K562 (cell line): ENCODE results near the gene ANK3. TPM values are rescaled to one million over a fixed set of nuclear protein-coding genes. Genes with fewer than 3 reads are reported as not detected.

Experiments used
- ATF4 ChIP-seq: fragments of 450-650 bp; formaldehyde crosslinking; IDR thresholded peaks from 2 replicates; pipeline ENCODE4 v1.4.0; 2022; ENCODE audit warnings: mild to moderate bottlenecking, moderate library complexity
- CC2D1A ChIP-seq: fragments of 450-650 bp; IDR thresholded peaks from 2 replicates; pipeline ENCODE4 v1.6.1; 2017; ENCODE audit warnings: mild to moderate bottlenecking
- CHD1 ChIP-seq: fragments of 200-600 bp; sonication (generic); IDR thresholded peaks from one replicate; pipeline ENCODE4 v1.6.1; 2012; ENCODE audit warnings: mild to moderate bottlenecking, moderate library complexity, low read length, inconsistent platforms
- DMBX1 ChIP-seq: fragments of 250-450 bp; sonication (Bioruptor Pico); IDR thresholded peaks from 2 replicates; pipeline ENCODE4 v1.8.0; 2022; ENCODE audit warnings: inconsistent platforms, mild to moderate bottlenecking, moderate library complexity, borderline replicate concordance
- EGR1 ChIP-seq: fragments of 450-650 bp; conservative IDR thresholded peaks from 2 replicates; pipeline ENCODE4 v1.6.1; 2017; ENCODE audit warnings: mild to moderate bottlenecking
- FIP1L1 ChIP-seq: fragments of 200-400 bp; formaldehyde crosslinking; IDR thresholded peaks from 2 replicates; pipeline ENCODE4 v1.6.1; 2018; ENCODE audit warnings: mild to moderate bottlenecking, low read depth, low read length; ENCODE audit not compliant: poor library complexity, severe bottlenecking
- GATA2 ChIP-seq: sonication (generic); formaldehyde crosslinking; IDR thresholded peaks from 2 replicates; pipeline ENCODE4 v1.4.0; 2020; ENCODE audit warnings: mild to moderate bottlenecking, missing genetic modification reagents
- HSF4 ChIP-seq: fragments of 250-450 bp; sonication (Bioruptor Pico); IDR thresholded peaks from 2 replicates; pipeline ENCODE4 v2.1.2; 2022; ENCODE audit warnings: mild to moderate bottlenecking, moderate library complexity, borderline replicate concordance
- MCM3 ChIP-seq: fragments of 450-650 bp; IDR thresholded peaks from 2 replicates; pipeline ENCODE4 v1.6.1; 2016
- MED1 ChIP-seq: sonication (generic); formaldehyde crosslinking; IDR thresholded peaks from 2 replicates; pipeline ENCODE4 v1.8.1; 2023; ENCODE audit warnings: missing genetic modification reagents, borderline replicate concordance
- MEF2D ChIP-seq: conservative IDR thresholded peaks from 2 replicates; pipeline ENCODE4 v1.6.1; 2016; ENCODE audit warnings: low read depth, missing genetic modification characterization, missing compliant biosample characterization
- NR1H2 ChIP-seq: sonication (generic); formaldehyde crosslinking; IDR thresholded peaks from 2 replicates; pipeline ENCODE4 v1.4.0; 2020; ENCODE audit warnings: mild to moderate bottlenecking, missing genetic modification reagents
- NUFIP1 ChIP-seq: fragments of 450-650 bp; IDR thresholded peaks from 2 replicates; pipeline ENCODE4 v1.6.1; 2018; ENCODE audit not compliant: partially characterized antibody
- PHF21A ChIP-seq: fragments of 450-650 bp; IDR thresholded peaks from 2 replicates; pipeline ENCODE4 v1.6.1; 2017; ENCODE audit warnings: low read depth, borderline replicate concordance
- POLR2H ChIP-seq: IDR thresholded peaks from 2 replicates; pipeline ENCODE4 v1.6.1; 2016; ENCODE audit warnings: missing genetic modification characterization, low read depth, mild to moderate bottlenecking, control low read depth, missing compliant biosample characterization, moderate library complexity
- TARDBP ChIP-seq: fragments of 450-650 bp; IDR thresholded peaks from 2 replicates; pipeline ENCODE4 v1.6.1; 2016
- TCF15 ChIP-seq: fragments of 250-450 bp; sonication (Bioruptor Pico); IDR thresholded peaks from 2 replicates; pipeline ENCODE4 v1.8.0; 2022; ENCODE audit warnings: moderate library complexity, mild to moderate bottlenecking, inconsistent platforms
- TSHZ1 ChIP-seq: fragments of 250-450 bp; sonication (Bioruptor Pico); IDR thresholded peaks from 2 replicates; pipeline ENCODE4 v1.4.0; 2020; ENCODE audit warnings: mild to moderate bottlenecking, moderate library complexity
- XRCC5 ChIP-seq: fragments of 200-400 bp; formaldehyde crosslinking; IDR thresholded peaks from 2 replicates; pipeline ENCODE4 v1.6.1; 2017; ENCODE audit warnings: low read depth, mild to moderate bottlenecking, low read length
- YY1 ChIP-seq, 3 experiments: IDR thresholded peaks; 2 replicates each; pipeline ENCODE4 v1.6.1; 2011; ENCODE audit warnings: low read length in 2 of 3, mild to moderate bottlenecking in 2 of 3, moderate library complexity in 2 of 3, borderline replicate concordance in 1 of 3, control low read depth in 1 of 3, low read depth in 1 of 3; ENCODE audit not compliant: insufficient read depth in 3 of 3, insufficient replicate concordance in 2 of 3, control insufficient read depth in 1 of 3, insufficient read length in 1 of 3; ENCODE audit errors: extremely low read depth in 1 of 3
- ZBTB9 ChIP-seq: fragments of 450-650 bp; formaldehyde crosslinking; IDR thresholded peaks from 2 replicates; pipeline ENCODE4 v1.4.0; 2020; ENCODE audit warnings: mild to moderate bottlenecking, moderate library complexity
- ZNF282 ChIP-seq: sonication (generic); formaldehyde crosslinking; IDR thresholded peaks from 2 replicates; pipeline ENCODE4 v1.8.1; 2023; ENCODE audit warnings: missing genetic modification reagents
- ZNF41 ChIP-seq: fragments of 250-450 bp; sonication (Bioruptor Pico); conservative IDR thresholded peaks from 2 replicates; pipeline ENCODE4 v1.4.0; 2020; ENCODE audit warnings: mild to moderate bottlenecking
- ZNF780A ChIP-seq: fragments of 250-450 bp; sonication (Bioruptor Pico); IDR thresholded peaks from 2 replicates; pipeline ENCODE4 v1.5.0; 2021; ENCODE audit warnings: mild to moderate bottlenecking
- ZSCAN29 ChIP-seq: fragments of 450-650 bp; IDR thresholded peaks from 2 replicates; pipeline ENCODE4 v1.6.1; 2017
- polyA plus RNA-seq, 8 experiments: library from polyadenylated mRNA; depleted of rRNA in 4 of 8; stranded (reverse) in 5 of 8; unstranded in 3 of 8; fragments of >200 nt; fragmentation: Nextera tagmentation in 2 of 8; fragmentation: Illumina TruSeq in 1 of 8; extraction: Ambion mirVana in 2 of 8; extraction: Trizol in 1 of 8; gene quantifications; 2 replicates each; pipeline versions ENCODE4 v1.2.1 to v1.2.3, GENCODE V29; 2011 to 2014; ENCODE audit warnings: inconsistent platforms in 1 of 8, missing spikeins in 1 of 8
- total RNA-seq, 7 experiments: library from RNA; depleted of rRNA in 6 of 7; stranded (reverse); fragments of >200 nt in 6 of 7; fragmentation: Illumina TruSeq in 2 of 7; extraction: Trizol in 2 of 7; gene quantifications; 2 replicates each; pipeline versions ENCODE4 v1.2.1 to v1.2.3, GENCODE V29; 2011 to 2021; ENCODE audit warnings: low replicate concordance in 1 of 7

Gene ANK3
- total and polyA plus RNA-seq, 9 of the 15 experiments (the other 6 are each of a cell fraction or from before 2014, with no cell fraction given) = 10.0 to 32.3 (median 17.9) TPM

GRCh38 chr10:60073397-60073780 lies 316.3 kb downstream of the ANK3 start (continued):
- TF ChIP-seq XRCC5 = no peak
- TF ChIP-seq MED1 (CRISPR knock-in tag) = no peak
- TF ChIP-seq DMBX1 = no peak
- peak; percentile 81 for TF ChIP-seq GATA2
- TF ChIP-seq ATF4 (CRISPR knock-in tag) = 0 out of 2 replicates have a peak, but pooled peaks have one; percentile 27
- TF ChIP-seq POLR2H = no peak
- no peak for TF ChIP-seq ZNF780A (CRISPR knock-in tag)
- TF ChIP-seq CHD1 = no peak
- peak; percentile 19; the same call in 1 of the 2 replicates for TF ChIP-seq CC2D1A
- TF ChIP-seq TARDBP = no peak
- TF ChIP-seq MCM3 = no peak
- no peak for TF ChIP-seq ZSCAN29
- TF ChIP-seq ZNF41 (CRISPR knock-in tag) = no peak
- TF ChIP-seq ZBTB9 = no peak
- peak; percentile 18 for TF ChIP-seq NUFIP1
- no peak for TF ChIP-seq YY1 (IDR thresholded peaks at IDR 0.05; ENCODE audit: borderline replicate concordance in 1 of 3, control insufficient read depth in 1 of 3, extremely low read depth in 1 of 3, insufficient read depth in 3 of 3, insufficient read length in 1 of 3, insufficient replicate concordance in 2 of 3, low read depth in 1 of 3, low read length in 2 of 3)
- no peak for TF ChIP-seq PHF21A
- no peak for TF ChIP-seq FIP1L1
- TF ChIP-seq MEF2D = no peak
- no peak for TF ChIP-seq TCF15
- TF ChIP-seq ZNF282 (CRISPR knock-in tag) = no peak
- no peak for TF ChIP-seq HSF4
- no peak for TF ChIP-seq NR1H2
- TF ChIP-seq EGR1 = no peak
- no peak for TF ChIP-seq TSHZ1
